Caco-2 (cell line): ENCODE results near the gene AOPEP. TPM values are rescaled to one million over a fixed set of nuclear protein-coding genes. Genes with fewer than 3 reads are reported as not detected.

ENCODE experiments used
- BruUV-seq: library from RNA; stranded (reverse); fragments of 400-500 nt; replicated peaks from 2 replicates; lab custom pipeline; 2021; lab: Mats Ljungman, UMichigan
- CTCF ChIA-PET: fragments of 300-600 bp; sonication (Branson Sonifier 250); formaldehyde crosslinking; loops from one replicate; lab custom pipeline; 2022; ENCODE audit warnings: antibody characterized with exemption; lab: Charles Lee
- POLR2A ChIA-PET: fragments of 300-600 bp; sonication (Branson Sonifier 250); formaldehyde crosslinking; loops from one replicate; lab custom pipeline; 2022; ENCODE audit warnings: antibody characterized with exemption; lab: Charles Lee
- DNase-seq, 2 experiments: peaks; one replicate each; pipeline versions ENCODE4 v3.0.0 to v3.0.0-alpha.2; 2020 to 2022
- H3K27me3 ChIP-seq: replicated peaks from 2 replicates; pipeline ENCODE4 v1.6.0; 2011; ENCODE audit warnings: low read length; ENCODE audit not compliant: control insufficient read depth, insufficient read depth
- H3K36me3 ChIP-seq: 2 replicates; pipeline ENCODE4 v1.5.1; 2011; ENCODE audit warnings: low read length; ENCODE audit not compliant: control insufficient read depth, insufficient read depth
- H3K4me1 ChIP-seq: fragments of 250-450 bp; sonication (Bioruptor Pico); 2 replicates; pipeline ENCODE4 v1.5.1; 2020; ENCODE audit warnings: mild to moderate bottlenecking
- H3K4me3 ChIP-seq: 2 replicates; pipeline ENCODE4 v1.5.1; 2011; ENCODE audit warnings: low read depth, mild to moderate bottlenecking, control low read depth, low read length
- H3K9me3 ChIP-seq: fragments of 250-450 bp; sonication (Bioruptor Pico); 2 replicates; pipeline ENCODE4 v1.5.1; 2020; ENCODE audit warnings: mild to moderate bottlenecking, moderate library complexity
- H3K27ac Mint-ChIP-seq: one replicate; pipeline ENCODE4 v1.8.0; 2022; ENCODE audit warnings: mixed read lengths; ENCODE audit not compliant: unreplicated experiment
- H3K27me3 Mint-ChIP-seq: one replicate; pipeline ENCODE4 v1.8.0; 2022; ENCODE audit warnings: mixed read lengths; ENCODE audit not compliant: insufficient read depth, unreplicated experiment
- H3K36me3 Mint-ChIP-seq: one replicate; pipeline ENCODE4 v1.8.0; 2022; ENCODE audit warnings: mild to moderate bottlenecking, mixed read lengths; ENCODE audit not compliant: insufficient read depth, unreplicated experiment
- H3K4me1 Mint-ChIP-seq: one replicate; pipeline ENCODE4 v1.8.0; 2022; ENCODE audit warnings: low read depth, mixed read lengths; ENCODE audit not compliant: unreplicated experiment
- H3K4me3 Mint-ChIP-seq: one replicate; pipeline ENCODE4 v1.8.0; 2022; ENCODE audit warnings: mild to moderate bottlenecking, moderate library complexity, mixed read lengths; ENCODE audit not compliant: unreplicated experiment
- H3K9me3 Mint-ChIP-seq: one replicate; pipeline ENCODE4 v1.8.0; 2022; ENCODE audit warnings: mixed read lengths; ENCODE audit not compliant: unreplicated experiment
- CTCF ChIP-seq, 2 experiments: fragments of 200-600 bp in 1 of 2; IDR thresholded peaks; 1 replicate in 1 of 2; 2 replicates in 1 of 2; pipeline versions ENCODE4 v1.5.1 to v1.8.0; 2011 to 2022; ENCODE audit warnings: antibody characterized with exemption in 1 of 2, control low read depth in 1 of 2, inconsistent platforms in 1 of 2, low read depth in 1 of 2, low read length in 1 of 2, mild to moderate bottlenecking in 1 of 2, moderate library complexity in 1 of 2; ENCODE audit not compliant: insufficient read depth in 1 of 2, severe bottlenecking in 1 of 2, unreplicated experiment in 1 of 2
- intact Hi-C: fragments of 100-400 bp; cut with micrococcal nuclease; formaldehyde crosslinking; loops from one replicate; pipeline ENCODE4 v1.10.0; 2022; ENCODE audit not compliant: unreplicated experiment
- total RNA-seq: library from RNA; stranded (reverse); gene quantifications from 2 replicates; pipeline ENCODE4 v1.2.3, GENCODE V29; 2022

AOPEP gene
- total RNA-seq, 1 experiment from 2014 or later: 63.3 TPM

DNA sequence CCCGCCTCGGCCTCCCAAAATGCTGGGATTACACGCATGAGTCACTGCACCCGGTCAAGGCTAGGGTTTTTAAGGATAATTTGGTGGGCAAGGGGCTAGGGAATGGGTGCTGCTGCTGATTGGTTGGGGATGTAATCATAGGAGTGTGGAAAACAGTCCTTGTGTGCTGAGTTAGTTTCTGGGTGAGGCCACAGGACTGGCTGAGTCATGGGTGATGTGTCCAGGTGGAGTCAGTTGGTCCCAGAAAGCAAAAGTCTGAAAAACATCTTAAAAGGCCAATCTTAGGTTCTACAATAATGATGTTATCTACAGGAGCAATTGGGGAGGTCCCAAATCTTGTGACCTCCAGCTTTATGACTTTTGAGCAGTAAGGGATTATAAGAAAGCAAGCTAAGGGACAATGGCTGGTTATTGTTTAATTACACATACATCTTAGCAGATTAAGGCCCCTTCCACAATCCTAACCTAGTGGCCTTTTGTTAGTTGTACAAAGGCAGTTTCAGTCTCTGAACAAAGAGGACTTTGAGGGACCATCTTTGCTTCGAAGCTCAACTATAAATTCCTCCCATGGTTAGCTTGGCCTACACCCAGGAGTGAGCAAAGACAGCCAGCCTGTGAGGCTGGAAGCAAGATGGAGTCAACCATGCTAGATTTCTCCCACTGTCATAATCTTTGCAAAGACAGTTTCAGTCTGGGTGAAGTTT lies 5.5 kb upstream of the AOPEP start:
- no peak for DNase-seq

GRCh38 chr9:94721754-94722153 lies 4.7 kb upstream of the AOPEP start:
- ChIA-PET POLR2A (no interaction called here), CTCF (no interaction called here)
- Mint-ChIP-seq H3K27ac (no peak overlapping the region), H3K9me3 (no peaks in the 10 kb centered on the region), H3K27me3 (no peaks in the 10 kb centered on the region), H3K4me1 (no peaks in the 10 kb centered on the region), H3K4me3 (no peak overlapping the region), H3K36me3 (peaks cover 5% of the 10 kb centered on the region)
- intact Hi-C loops: no loop called here
- H3K36me3 ChIP-seq: no peaks in the 10 kb centered on the region
- no TSS peak for BruUV-seq
- H3K4me1 ChIP-seq: no peaks in the 10 kb centered on the region
- no peak for TF ChIP-seq CTCF (IDR thresholded peaks at IDR 0.05; ENCODE audit: insufficient read depth in 1 of 2, low read depth in 1 of 2, low read length in 1 of 2, severe bottlenecking in 1 of 2, unreplicated experiment in 1 of 2)
- H3K9me3 ChIP-seq: no peaks in the 10 kb centered on the region
- DNase-seq: no peak
- no peaks in the 10 kb centered on the region for H3K27me3 ChIP-seq
- H3K4me3 ChIP-seq: no peak overlapping the region

More for the DNA sequence above, 5.5 kb upstream of the AOPEP start:
- Mint-ChIP-seq H3K4me3 (no peak overlapping the region), H3K36me3 (no peaks in the 10 kb centered on the region), H3K4me1 (peaks cover 4% of the 10 kb centered on the region), H3K9me3 (peaks cover 6% of the 10 kb centered on the region), H3K27ac (no peak overlapping the region), H3K27me3 (no peaks in the 10 kb centered on the region)
- Histone ChIP-seq H3K4me1 (no peaks in the 10 kb centered on the region), H3K27me3 (no peaks in the 10 kb centered on the region), H3K4me3 (no peak overlapping the region), H3K36me3 (no peaks in the 10 kb centered on the region), H3K9me3 (no peaks in the 10 kb centered on the region)
- no peak for TF ChIP-seq CTCF (IDR thresholded peaks at IDR 0.05; ENCODE audit: insufficient read depth in 1 of 2, low read depth in 1 of 2, low read length in 1 of 2, severe bottlenecking in 1 of 2, unreplicated experiment in 1 of 2)
- ChIA-PET CTCF (no interaction called here), POLR2A (interaction anchor here (0.6 kb wide), 1 partner anchor 17 kb away, joined by 4 read pairs; no protein-coding TSS in a partner anchor)
- BruUV-seq: no TSS peak
- intact Hi-C loops: no loop called here

- POLR2A ChIA-PET: no interaction called here
- Histone ChIP-seq H3K27me3 (no peaks in the 10 kb centered on the region), H3K4me1 (no peaks in the 10 kb centered on the region), H3K9me3 (no peaks in the 10 kb centered on the region), H3K4me3 (no peak overlapping the region), H3K36me3 (no peaks in the 10 kb centered on the region)
- H3K4me3 Mint-ChIP-seq: no peak overlapping the region
- CTCF ChIA-PET: no interaction called here
- H3K9me3 Mint-ChIP-seq: no peaks in the 10 kb centered on the region
- H3K36me3 Mint-ChIP-seq: peaks cover 20% of the 10 kb centered on the region
- no peaks in the 10 kb centered on the region for H3K27me3 Mint-ChIP-seq
- intact Hi-C loops: no loop called here
- DNase-seq: no peak
- no peak for TF ChIP-seq CTCF (IDR thresholded peaks at IDR 0.05; ENCODE audit: insufficient read depth in 1 of 2, low read depth in 1 of 2, low read length in 1 of 2, severe bottlenecking in 1 of 2, unreplicated experiment in 1 of 2)
- no TSS peak for BruUV-seq
- peaks cover 5% of the 10 kb centered on the region for H3K4me1 Mint-ChIP-seq
- no peak overlapping the region for H3K27ac Mint-ChIP-seq
These were observed 1.2 kb upstream of the AOPEP start for GRCh38 chr9:94725293-94725692.
